ENCODE data around the gene FCRL5. TPM values are rescaled to one million over a fixed set of nuclear protein-coding genes. Genes with fewer than 3 reads are reported as not detected.

The FCRL5 gene
- total RNA-seq, 1 experiment from 2014 or later, result not detected

GRCh38 chr1:157575744-157576143, 23.4 kb upstream of the FCRL5 start:
- intact Hi-C loops (cut with micrococcal nuclease), result no loop called here
- peaks cover 75% of the 10 kb centered on the region for H3K27me3 Mint-ChIP-seq (ENCODE audit: insufficient read depth, unreplicated experiment)
- H3K4me3 Mint-ChIP-seq (ENCODE audit: unreplicated experiment), result no peak overlapping the region
- no peaks in the 10 kb centered on the region for H3K9me3 Mint-ChIP-seq (ENCODE audit: unreplicated experiment)
- ChIA-PET POLR2A (no interaction called here), CTCF (interaction anchor here (0.9 to 8.9 kb wide), 6 partner anchors 9 to 547 kb away, joined by 3 to 142 read pairs (median 5); no protein-coding TSS in a partner anchor)
- TF ChIP-seq, protein P1, sequence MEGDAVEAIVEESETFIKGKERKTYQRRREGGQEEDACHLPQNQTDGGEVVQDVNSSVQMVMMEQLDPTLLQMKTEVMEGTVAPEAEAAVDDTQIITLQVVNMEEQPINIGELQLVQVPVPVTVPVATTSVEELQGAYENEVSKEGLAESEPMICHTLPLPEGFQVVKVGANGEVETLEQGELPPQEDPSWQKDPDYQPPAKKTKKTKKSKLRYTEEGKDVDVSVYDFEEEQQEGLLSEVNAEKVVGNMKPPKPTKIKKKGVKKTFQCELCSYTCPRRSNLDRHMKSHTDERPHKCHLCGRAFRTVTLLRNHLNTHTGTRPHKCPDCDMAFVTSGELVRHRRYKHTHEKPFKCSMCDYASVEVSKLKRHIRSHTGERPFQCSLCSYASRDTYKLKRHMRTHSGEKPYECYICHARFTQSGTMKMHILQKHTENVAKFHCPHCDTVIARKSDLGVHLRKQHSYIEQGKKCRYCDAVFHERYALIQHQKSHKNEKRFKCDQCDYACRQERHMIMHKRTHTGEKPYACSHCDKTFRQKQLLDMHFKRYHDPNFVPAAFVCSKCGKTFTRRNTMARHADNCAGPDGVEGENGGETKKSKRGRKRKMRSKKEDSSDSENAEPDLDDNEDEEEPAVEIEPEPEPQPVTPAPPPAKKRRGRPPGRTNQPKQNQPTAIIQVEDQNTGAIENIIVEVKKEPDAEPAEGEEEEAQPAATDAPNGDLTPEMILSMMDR (IDR thresholded peaks at IDR 0.05; ENCODE audit: unreplicated experiment), result no peak
- BruUV-seq (replicated peaks), result no TSS peak
- H3K36me3 Mint-ChIP-seq (ENCODE audit: insufficient read depth, unreplicated experiment), result no peaks in the 10 kb centered on the region
- no peaks in the 10 kb centered on the region for H3K4me1 Mint-ChIP-seq (ENCODE audit: insufficient read depth, unreplicated experiment)
- H3K27ac Mint-ChIP-seq (ENCODE audit: low read depth, unreplicated experiment), result no peak overlapping the region
- DNase-seq (ENCODE audit: unreplicated experiment), result no peak

DNA sequence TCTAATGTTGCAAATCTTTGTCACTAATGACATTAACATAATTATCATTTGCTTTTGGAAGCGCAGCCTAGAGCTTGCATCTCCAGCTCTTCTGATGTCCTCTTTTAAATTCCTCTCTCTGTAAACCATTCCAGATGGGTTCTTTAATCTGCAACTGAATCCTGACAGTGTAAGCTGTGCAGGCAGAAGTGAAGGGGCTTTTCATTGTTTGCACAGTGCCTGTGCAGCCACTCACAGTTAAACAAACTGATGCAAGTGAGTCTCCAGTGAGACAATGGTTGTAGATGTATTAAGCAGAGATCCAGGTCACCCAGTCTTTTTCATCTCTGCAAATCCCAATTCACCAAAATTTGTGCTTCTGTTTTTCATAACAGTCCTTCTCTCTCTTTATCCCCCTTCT, 22.5 kb upstream of the FCRL5 start:
- intact Hi-C loops (cut with micrococcal nuclease), result no loop called here
- no TSS peak for BruUV-seq (replicated peaks)
- no peaks in the 10 kb centered on the region for H3K9me3 Mint-ChIP-seq (ENCODE audit: unreplicated experiment)
- H3K36me3 Mint-ChIP-seq (ENCODE audit: insufficient read depth, unreplicated experiment), result no peaks in the 10 kb centered on the region
- TF ChIP-seq, protein P1 (IDR thresholded peaks at IDR 0.05; ENCODE audit: unreplicated experiment), result no peak
- no peak overlapping the region for H3K4me3 Mint-ChIP-seq (ENCODE audit: unreplicated experiment)
- peaks cover 76% of the 10 kb centered on the region for H3K27me3 Mint-ChIP-seq (ENCODE audit: insufficient read depth, unreplicated experiment)
- ChIA-PET CTCF (interaction anchor here (0.5 to 8.9 kb wide), 3 partner anchors 12 to 629 kb away, joined by 3 to 107 read pairs (median 3); no protein-coding TSS in a partner anchor), POLR2A (no interaction called here)
- H3K27ac Mint-ChIP-seq (ENCODE audit: low read depth, unreplicated experiment), result no peak overlapping the region
- H3K4me1 Mint-ChIP-seq (ENCODE audit: insufficient read depth, unreplicated experiment), result no peaks in the 10 kb centered on the region
- DNase-seq (ENCODE audit: unreplicated experiment), result no peak

DNA sequence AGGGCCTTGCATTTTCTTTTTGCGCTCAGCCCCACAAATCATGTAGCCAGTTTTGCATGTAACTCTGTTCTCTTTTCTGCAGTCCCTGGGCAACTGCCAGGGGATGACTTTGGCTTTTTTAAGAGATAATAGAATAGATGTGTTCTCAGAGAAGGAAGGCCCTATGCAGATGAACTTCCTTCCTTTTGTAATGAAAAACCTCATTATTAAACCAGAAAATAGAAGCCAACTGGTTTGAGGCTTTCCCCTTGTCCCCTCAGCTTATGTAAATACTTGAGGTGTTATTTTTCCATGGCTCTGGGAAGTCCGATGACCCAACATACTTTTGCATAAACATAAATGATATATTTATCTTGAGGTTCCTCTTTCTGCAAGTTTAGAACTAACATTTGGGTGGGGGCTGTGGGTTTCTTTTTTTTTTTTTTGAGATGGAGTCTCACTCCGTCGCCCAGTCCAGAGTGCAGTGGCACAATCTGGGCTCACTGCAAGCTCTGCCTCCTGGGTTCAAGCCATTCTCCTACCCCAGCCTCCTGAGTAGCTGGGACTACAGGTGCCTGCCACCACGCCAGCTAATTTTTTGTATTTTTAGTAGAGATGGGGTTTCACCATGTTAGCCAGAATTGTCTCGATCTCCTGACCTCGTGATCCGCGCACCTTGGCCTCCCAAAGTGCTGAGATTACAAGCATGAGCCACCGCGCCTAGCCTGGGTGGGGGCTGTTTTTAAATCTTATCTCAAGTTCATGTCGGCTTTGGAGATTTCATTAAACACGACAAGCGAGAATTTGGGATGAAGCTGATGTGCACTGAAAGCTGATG, 14.4 kb upstream of the FCRL5 start:
- Mint-ChIP-seq H3K4me3 (ENCODE audit: unreplicated experiment) (no peak overlapping the region), H3K9me3 (ENCODE audit: unreplicated experiment) (no peaks in the 10 kb centered on the region), H3K27ac (ENCODE audit: low read depth, unreplicated experiment) (no peak overlapping the region), H3K27me3 (ENCODE audit: insufficient read depth, unreplicated experiment) (peaks cover 68% of the 10 kb centered on the region), H3K4me1 (ENCODE audit: insufficient read depth, unreplicated experiment) (no peaks in the 10 kb centered on the region), H3K36me3 (ENCODE audit: insufficient read depth, unreplicated experiment) (no peaks in the 10 kb centered on the region)
- intact Hi-C loops (cut with micrococcal nuclease), result no loop called here
- CTCF ChIA-PET, result interaction anchor here (0.7 to 7.8 kb wide), 4 partner anchors 13 to 550 kb away, joined by 4 to 105 read pairs (median 6); no protein-coding TSS in a partner anchor
- no peak for DNase-seq (ENCODE audit: unreplicated experiment)
- POLR2A ChIA-PET, result interaction anchor here (0.6 kb wide), 2 partner anchors 336 to 420 kb away, joined by 4 to 5 read pairs; no protein-coding TSS in a partner anchor
- no TSS peak for BruUV-seq (replicated peaks)
- TF ChIP-seq, protein P1 (IDR thresholded peaks at IDR 0.05; ENCODE audit: unreplicated experiment), result no peak

DNA sequence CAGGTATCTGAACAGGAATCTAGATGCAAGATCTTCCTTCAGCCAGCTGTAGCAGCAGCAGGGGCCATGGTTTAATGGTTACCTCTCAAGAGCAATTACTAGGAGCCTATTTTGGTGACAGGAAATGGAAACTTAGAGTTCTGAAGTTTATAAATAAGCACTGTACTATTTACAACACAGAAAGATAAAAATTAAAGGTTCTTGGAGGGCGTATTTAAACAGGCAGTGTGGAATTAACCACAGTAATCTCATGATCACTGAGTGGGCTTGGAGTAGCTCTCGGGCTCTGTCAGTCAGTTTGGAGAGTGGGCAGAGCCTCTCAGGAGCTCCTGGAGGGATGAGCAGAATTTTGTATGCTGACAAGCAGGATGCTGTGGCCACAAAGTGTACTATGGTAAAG, 10.2 kb upstream of the FCRL5 start:
- BruUV-seq (replicated peaks), result no TSS peak
- TF ChIP-seq, protein P1 (IDR thresholded peaks at IDR 0.05; ENCODE audit: unreplicated experiment), result no peak
- intact Hi-C loops (cut with micrococcal nuclease), result no loop called here
- Mint-ChIP-seq H3K4me1 (ENCODE audit: insufficient read depth, unreplicated experiment) (no peaks in the 10 kb centered on the region), H3K9me3 (ENCODE audit: unreplicated experiment) (no peaks in the 10 kb centered on the region), H3K36me3 (ENCODE audit: insufficient read depth, unreplicated experiment) (no peaks in the 10 kb centered on the region), H3K4me3 (ENCODE audit: unreplicated experiment) (no peak overlapping the region), H3K27me3 (ENCODE audit: insufficient read depth, unreplicated experiment) (peaks cover 58% of the 10 kb centered on the region), H3K27ac (ENCODE audit: low read depth, unreplicated experiment) (no peak overlapping the region)
- ChIA-PET POLR2A (no interaction called here), CTCF (interaction anchor here (0.6 to 1.3 kb wide), 6 partner anchors 17 to 963 kb away, joined by 3 to 5 read pairs (median 3); no protein-coding TSS in a partner anchor)
- no peak for DNase-seq (ENCODE audit: unreplicated experiment)

All from MCF 10A (cell line).